Kidney (tissue), 14 donors: ENCODE data around the gene LRRN2. TPM values are rescaled to one million over a fixed set of nuclear protein-coding genes. Genes with fewer than 3 reads are reported as not detected.

Source experiments
- DNase-seq, 5 donors: peaks; one replicate each; pipeline ENCODE4 v3.0.0-alpha.2; 2013 to 2020
- FAIRE-seq: peaks from 2 replicates; lab custom pipeline; 2012; peaks lifted over from hg19 to GRCh38; lab: Jason Lieb, UNC
- H3K27ac ChIP-seq, 2 donors: one replicate each; pipeline ENCODE4 v1.7.0; 2013; ENCODE audit warnings: low read depth in 2 of 2, low read length in 2 of 2, inconsistent platforms in 1 of 2
- H3K27me3 ChIP-seq: one replicate; pipeline ENCODE4 v1.7.1; 2013; ENCODE audit warnings: low read length, inconsistent platforms; ENCODE audit not compliant: control insufficient read depth, insufficient read depth
- H3K36me3 ChIP-seq, 3 donors: one replicate each; pipeline versions ENCODE4 v1.7.0 to v1.7.1; 2013; ENCODE audit warnings: low read length in 3 of 3, control low read depth in 1 of 3, inconsistent platforms in 1 of 3; ENCODE audit not compliant: insufficient read depth in 3 of 3, control insufficient read depth in 2 of 3
- H3K4me1 ChIP-seq, 3 donors: one replicate each; pipeline versions ENCODE4 v1.7.0 to v1.7.1; 2013; ENCODE audit warnings: low read length in 3 of 3, inconsistent platforms in 1 of 3, low read depth in 1 of 3; ENCODE audit not compliant: control insufficient read depth in 2 of 3, insufficient read depth in 2 of 3
- H3K4me3 ChIP-seq, 3 donors: one replicate each; pipeline versions ENCODE4 v1.7.0 to v1.8.1; 2013; ENCODE audit warnings: low read length in 3 of 3, control low read depth in 1 of 3, inconsistent platforms in 1 of 3
- H3K9ac ChIP-seq, 3 donors: one replicate each; pipeline versions ENCODE4 v1.7.0 to v1.7.1; 2013; ENCODE audit warnings: low read length in 3 of 3, control low read depth in 1 of 3, inconsistent platforms in 1 of 3
- H3K9me3 ChIP-seq, 3 donors: one replicate each; pipeline versions ENCODE4 v1.7.0 to v1.7.1; 2013; ENCODE audit warnings: low read length in 3 of 3, control low read depth in 1 of 3, inconsistent platforms in 1 of 3; ENCODE audit not compliant: control insufficient read depth in 2 of 3, insufficient read depth in 1 of 3
- intact Hi-C: fragments of 100-400 bp; cut with DNase I; formaldehyde crosslinking; loops from one replicate; pipeline ENCODE4 v1.11.1; 2022
- polyA plus RNA-seq: library from polyadenylated mRNA; stranded (reverse); fragments of 350-450 nt; fragmentation: Illumina TruSeq; extraction: RNeasy Lipid Tissue Mini Kit (QIAGEN cat#74804); gene quantifications from one replicate; pipeline ENCODE4 v1.2.3, GENCODE V29; 2014; ENCODE audit warnings: low read depth, low replicate concordance; ENCODE audit not compliant: insufficient read depth
- total RNA-seq: library from RNA; stranded (reverse); fragmentation: NEBNext Ultra II Directional; extraction: Animal tissue kit (Norgen Biotek cat#: 25700); gene quantifications from one replicate; pipeline ENCODE4 v1.2.1, GENCODE V29; 2021
- TF ChIP-seq, protein P1 (sequence below): IDR thresholded peaks from 3 replicates; pipeline ENCODE4 v1.5.1; 2012; ENCODE audit warnings: mild to moderate bottlenecking, moderate library complexity, borderline replicate concordance; ENCODE audit not compliant: insufficient read depth; ENCODE audit errors: extremely low read depth
- donor health status: control.
- donor health status: control.
- donor health status: control.
- donor health status: control.
- donor health status: control.
- donor health status: DM: yes; HTN: yes; CAD: no.
- donor health status: Normal renal cell carcinoma (clear cell type).

The LRRN2 gene
- total and polyA plus RNA-seq, 2 donors from 2014 or later, result 14.4 to 16.0 TPM

DNA sequence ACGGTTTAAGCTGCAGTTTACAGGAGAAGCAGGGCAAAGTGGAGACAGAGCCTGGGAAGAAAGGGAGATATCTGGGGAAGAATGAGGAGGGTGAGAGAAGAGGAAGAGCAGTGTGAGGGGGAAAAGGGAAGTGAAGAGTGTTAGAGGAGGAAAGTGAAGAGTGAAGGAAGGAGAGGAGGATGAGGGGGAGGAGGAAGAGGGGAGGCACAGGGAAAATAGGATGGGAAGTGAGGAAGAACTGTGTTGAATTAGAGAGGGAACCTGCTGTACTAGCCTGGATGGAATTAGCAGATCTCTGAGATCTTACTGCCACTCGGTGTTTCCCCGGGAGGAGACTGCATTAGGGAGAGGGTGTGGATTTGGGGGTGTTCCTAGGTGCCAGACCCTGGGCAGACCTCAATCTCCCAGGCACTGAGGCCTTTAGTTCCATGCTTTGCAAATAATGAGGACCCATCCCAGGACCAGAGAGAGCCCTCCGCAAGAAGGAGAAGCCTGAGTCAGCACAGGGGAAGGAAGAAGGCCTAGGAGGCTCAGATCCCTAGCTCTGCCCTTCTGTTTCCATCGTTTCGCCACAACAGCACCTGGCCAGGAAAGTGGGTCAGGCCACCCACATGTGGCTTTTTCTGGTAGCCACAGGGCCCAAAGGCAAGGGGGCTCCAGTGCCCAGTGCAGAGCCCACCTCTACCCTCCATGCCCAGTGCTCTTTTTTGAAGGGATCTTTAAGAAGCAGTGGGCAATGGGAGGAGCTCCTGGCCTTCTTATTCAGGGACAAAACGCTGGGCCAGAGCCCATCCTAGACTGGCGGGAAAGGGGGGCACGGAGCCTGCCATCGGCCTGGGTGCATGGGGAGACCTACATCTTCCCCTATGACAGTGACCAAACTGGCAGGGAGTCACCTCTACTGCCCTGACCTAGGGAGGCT is 2.0 kb downstream of the LRRN2 start:
- Histone ChIP-seq H3K27me3 (peaks cover 2% of the 10 kb centered on the region), H3K9ac (no peak overlapping the region), H3K36me3 (no peaks in the 10 kb centered on the region), H3K27ac (no peak overlapping the region), H3K4me1 (peaks cover 0 to 16% (median 0%) of the 10 kb centered on the region in 3 donors), H3K4me3 (peak overlapping the region in 2 of 3 donors; percentile 14 to 52), H3K9me3 (no peaks in the 10 kb centered on the region)
- TF ChIP-seq, protein P1, sequence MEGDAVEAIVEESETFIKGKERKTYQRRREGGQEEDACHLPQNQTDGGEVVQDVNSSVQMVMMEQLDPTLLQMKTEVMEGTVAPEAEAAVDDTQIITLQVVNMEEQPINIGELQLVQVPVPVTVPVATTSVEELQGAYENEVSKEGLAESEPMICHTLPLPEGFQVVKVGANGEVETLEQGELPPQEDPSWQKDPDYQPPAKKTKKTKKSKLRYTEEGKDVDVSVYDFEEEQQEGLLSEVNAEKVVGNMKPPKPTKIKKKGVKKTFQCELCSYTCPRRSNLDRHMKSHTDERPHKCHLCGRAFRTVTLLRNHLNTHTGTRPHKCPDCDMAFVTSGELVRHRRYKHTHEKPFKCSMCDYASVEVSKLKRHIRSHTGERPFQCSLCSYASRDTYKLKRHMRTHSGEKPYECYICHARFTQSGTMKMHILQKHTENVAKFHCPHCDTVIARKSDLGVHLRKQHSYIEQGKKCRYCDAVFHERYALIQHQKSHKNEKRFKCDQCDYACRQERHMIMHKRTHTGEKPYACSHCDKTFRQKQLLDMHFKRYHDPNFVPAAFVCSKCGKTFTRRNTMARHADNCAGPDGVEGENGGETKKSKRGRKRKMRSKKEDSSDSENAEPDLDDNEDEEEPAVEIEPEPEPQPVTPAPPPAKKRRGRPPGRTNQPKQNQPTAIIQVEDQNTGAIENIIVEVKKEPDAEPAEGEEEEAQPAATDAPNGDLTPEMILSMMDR, result no peak
- DNase-seq, result no peak
- no peak for FAIRE-seq
- intact Hi-C loops, result no loop called here

DNA sequence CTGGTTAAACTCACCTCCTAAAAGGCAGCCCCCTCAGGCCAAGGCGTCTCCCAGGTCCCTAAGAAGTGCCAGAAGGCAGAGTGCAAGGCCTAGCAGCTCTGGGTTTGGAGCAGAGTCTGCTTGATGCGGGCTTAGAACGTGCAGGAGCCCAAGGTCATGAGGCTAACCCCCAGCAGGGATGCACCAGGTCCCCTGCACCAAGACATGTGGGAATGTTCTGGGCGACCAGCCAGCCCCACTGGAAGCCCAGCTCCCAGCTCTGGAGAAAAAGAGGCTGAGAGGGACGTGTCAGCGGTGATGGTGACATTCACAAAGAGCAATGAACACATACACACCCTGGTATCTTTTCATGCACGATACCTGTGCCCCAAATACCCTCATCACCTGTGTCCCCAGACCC is 5.1 kb downstream of the LRRN2 start:
- Histone ChIP-seq H3K9me3 (no peaks in the 10 kb centered on the region), H3K27me3 (no peaks in the 10 kb centered on the region), H3K27ac (no peak overlapping the region), H3K4me3 (no peak overlapping the region), H3K9ac (no peak overlapping the region), H3K36me3 (no peaks in the 10 kb centered on the region), H3K4me1 (peaks cover 0 to 11% (median 0%) of the 10 kb centered on the region in 3 donors)
- FAIRE-seq, result no peak
- TF ChIP-seq, protein P1, result no peak
- DNase-seq, result no peak
- intact Hi-C loops, result no loop called here

DNA sequence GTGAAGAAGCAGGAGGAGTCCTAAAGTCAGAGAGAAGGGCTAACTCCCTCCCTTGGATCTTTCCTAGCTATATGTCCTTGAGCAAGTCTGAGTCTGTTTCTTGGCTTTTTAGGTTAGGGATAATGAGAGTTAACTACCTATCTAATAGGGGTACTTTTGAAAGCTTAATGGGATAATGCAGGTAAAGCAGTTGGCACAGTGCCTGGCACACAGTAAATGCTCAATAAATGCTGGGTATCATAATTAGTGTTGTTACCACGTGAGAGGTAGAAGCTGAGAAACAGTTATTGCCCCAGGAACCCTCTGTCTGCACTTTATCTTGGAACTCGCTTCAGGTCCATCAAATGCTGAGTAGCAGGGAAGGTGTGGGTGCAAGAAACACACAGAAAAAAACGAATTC is 5.5 kb downstream of the LRRN2 start:
- DNase-seq, result no peak
- Histone ChIP-seq H3K36me3 (no peaks in the 10 kb centered on the region), H3K4me1 (peaks cover 0 to 10% (median 0%) of the 10 kb centered on the region in 3 donors), H3K9me3 (no peaks in the 10 kb centered on the region), H3K27me3 (no peaks in the 10 kb centered on the region), H3K4me3 (no peak overlapping the region), H3K9ac (no peak overlapping the region), H3K27ac (no peak overlapping the region)
- FAIRE-seq, result no peak
- intact Hi-C loops, result no loop called here
- TF ChIP-seq, protein P1, result no peak
